Stimulated activated CD4-positive, alpha-beta T cell treated with anti-CD3 and anti-CD28 coated beads, Interleukin-15, amount 100 ng/mL, for 24 hours (primary cell): ENCODE results near the gene MAPK14.
"Not testable (repeated sequence)": the region's sequence is repeated elsewhere in the genome, so short reads cannot be mapped to it uniquely, and the experiment has no call there.

Experiments used
- DNase-seq: peaks from one replicate; pipeline ENCODE4 v3.0.0-alpha.2; 2020

The MAPK14 gene

GRCh38 chr6:36124881-36125280, 97.3 kb downstream of the MAPK14 start:
- DNase-seq = no peak

GRCh38 chr6:36125575-36125974, 98.0 kb downstream of the MAPK14 start:
- DNase-seq = no peak

GRCh38 chr6:36126121-36126520, 98.5 kb downstream of the MAPK14 start:
- no peak for DNase-seq

- peak; percentile 37 for DNase-seq
Observed at GRCh38 chr6:36126553-36127458, 99.2 kb downstream of the MAPK14 start.

GRCh38 chr6:36127462-36128016, 99.9 kb downstream of the MAPK14 start:
- DNase-seq = no peak

- no peak for DNase-seq
Observed at GRCh38 chr6:36128073-36128472, 100.5 kb downstream of the MAPK14 start.

- DNase-seq = no peak
Observed at GRCh38 chr6:36128793-36129192, 101.2 kb downstream of the MAPK14 start.

GRCh38 chr6:36129334-36129733, 101.7 kb downstream of the MAPK14 start:
- DNase-seq = not testable (repeated sequence)

- peak; percentile 55 for DNase-seq
Observed at GRCh38 chr6:36129941-36130666, 102.5 kb downstream of the MAPK14 start, which contains the start of gene MAPK13. Gene MAPK13 (plus strand): TSS chr6:36130513. CDS start chr6:36130583, 70 bp downstream.

GRCh38 chr6:36130667-36131510, 103.3 kb downstream of the MAPK14 start:
- peak; percentile 82 for DNase-seq

- peak; percentile 67 for DNase-seq
Observed at GRCh38 chr6:36131511-36132245, 104.1 kb downstream of the MAPK14 start.

- no peak for DNase-seq
Observed at GRCh38 chr6:36132246-36132895, 104.8 kb downstream of the MAPK14 start.

GRCh38 chr6:36133148-36133547, 105.5 kb downstream of the MAPK14 start:
- no peak for DNase-seq

GRCh38 chr6:36133912-36134311, 106.3 kb downstream of the MAPK14 start:
- no peak for DNase-seq

- no peak for DNase-seq
Observed at GRCh38 chr6:36135053-36135731, 107.6 kb downstream of the MAPK14 start.

- no peak for DNase-seq
Observed at GRCh38 chr6:36136034-36136433, 108.4 kb downstream of the MAPK14 start.

GRCh38 chr6:36136551-36136950, 108.9 kb downstream of the MAPK14 start:
- no peak for DNase-seq

- DNase-seq = no peak
Observed at GRCh38 chr6:36138667-36139066, 111.1 kb downstream of the MAPK14 start.

- no peak for DNase-seq
Observed at GRCh38 chr6:36139431-36139830, 111.8 kb downstream of the MAPK14 start.

- DNase-seq = no peak
Observed at GRCh38 chr6:36139991-36140710, 112.5 kb downstream of the MAPK14 start.
